ENCODE results near the gene CDAN1.

Gene CDAN1

DNA sequence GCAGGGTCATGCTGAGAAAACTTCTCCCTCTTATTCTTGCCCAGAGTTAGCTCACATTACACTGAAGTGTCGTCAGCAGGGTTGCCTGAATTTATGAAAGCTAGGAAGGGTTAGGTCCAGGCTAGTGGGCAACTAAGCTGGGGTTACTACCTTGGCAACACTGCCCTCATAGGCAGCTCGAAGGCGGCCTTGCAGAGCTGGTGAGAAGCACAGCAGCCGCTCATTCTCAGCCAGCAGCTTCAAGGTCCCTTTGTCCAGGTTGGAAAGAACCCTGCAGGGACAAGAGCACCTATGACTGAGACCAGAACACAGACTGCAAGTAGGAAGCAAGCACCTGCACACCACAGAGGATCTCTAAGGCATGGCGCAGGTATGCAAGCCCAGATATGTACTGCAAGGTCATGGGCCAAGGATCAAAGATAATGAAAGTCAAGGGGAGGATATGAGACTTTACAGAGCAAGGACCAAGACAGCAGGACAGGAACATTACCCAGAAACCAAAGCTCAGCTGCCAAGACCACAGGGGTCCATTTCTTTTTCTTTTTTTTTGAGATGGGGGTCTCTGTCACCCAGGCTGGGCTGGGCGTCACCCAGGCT lies 2.8 kb downstream of the CDAN1 start:
- no peak for DNase-seq

DNA sequence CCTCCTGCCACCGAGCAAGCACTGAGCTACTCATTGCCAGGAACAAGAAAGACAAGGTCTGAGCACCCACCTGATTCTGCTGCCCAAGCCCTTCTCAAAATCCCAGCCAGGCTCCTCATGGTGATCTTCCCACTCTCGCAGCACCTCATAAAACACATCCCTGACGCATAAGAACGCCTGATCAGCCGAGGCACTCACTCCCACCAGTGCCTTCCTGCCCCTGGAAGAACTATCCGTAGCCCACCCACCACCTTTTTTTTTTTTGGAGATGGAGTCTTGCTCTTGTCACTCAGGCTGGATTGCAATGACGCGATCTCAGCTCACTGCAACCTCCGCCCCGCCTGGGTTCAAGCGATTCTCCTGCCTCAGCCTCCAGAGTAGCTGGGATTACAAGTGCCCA lies 3.9 kb downstream of the CDAN1 start:
- no peak for DNase-seq

DNA sequence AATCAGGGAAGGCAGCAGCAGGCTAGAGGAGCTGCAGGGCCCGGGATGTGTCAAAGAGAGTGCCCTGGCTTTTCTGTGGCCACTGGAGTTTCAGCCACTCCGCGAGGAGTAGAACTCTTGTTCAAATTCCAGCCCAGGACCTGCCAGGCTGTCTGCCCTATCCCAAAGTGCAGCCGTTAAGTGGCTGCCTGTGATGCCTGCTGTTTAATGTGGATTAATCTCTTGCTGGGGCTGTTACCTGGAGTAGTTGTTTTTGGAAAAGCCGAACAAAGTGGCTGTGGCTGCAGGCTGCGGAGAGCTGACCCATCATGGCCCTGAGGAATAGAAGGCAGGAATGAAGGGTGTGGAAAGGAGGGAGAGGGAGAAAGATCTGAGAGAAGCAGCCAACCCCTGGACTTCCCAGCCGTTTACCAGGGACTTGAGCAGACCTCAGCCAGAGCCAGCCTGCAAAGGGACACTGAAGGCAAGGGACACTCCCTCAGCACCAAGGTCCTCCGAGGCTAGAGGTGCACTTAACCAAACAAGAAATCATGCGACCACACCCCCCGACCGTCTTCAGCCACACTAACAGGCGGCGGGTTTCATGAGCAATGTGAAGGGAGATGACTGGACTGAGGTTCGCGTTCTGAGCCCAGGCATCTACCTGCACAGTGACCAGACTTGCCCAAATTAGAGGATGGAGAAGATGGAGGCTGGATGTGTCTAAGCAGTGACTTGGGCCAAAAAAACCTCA lies 4.7 kb downstream of the CDAN1 start:
- DNase-seq = no peak

DNA sequence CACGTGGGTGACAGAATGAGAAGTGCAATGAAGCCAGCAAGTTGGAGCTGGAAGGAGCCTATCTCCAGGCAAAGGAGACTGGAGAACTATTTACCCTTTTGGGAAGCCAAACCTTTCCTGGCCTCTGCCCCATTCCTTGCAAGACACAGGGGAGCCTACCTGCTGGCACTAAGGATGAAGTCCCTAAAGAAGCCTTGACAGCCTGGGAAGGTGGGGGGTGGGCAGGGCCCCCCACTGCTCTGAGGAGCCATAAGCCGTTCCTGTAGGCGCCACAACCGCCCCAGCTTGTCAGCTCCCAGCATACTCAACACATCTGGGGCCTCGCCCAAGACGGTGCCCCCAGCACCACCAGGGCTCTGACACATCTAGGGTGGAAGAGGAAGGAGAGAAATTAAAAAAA lies 5.5 kb downstream of the CDAN1 start:
- DNase-seq = no peak

DNA sequence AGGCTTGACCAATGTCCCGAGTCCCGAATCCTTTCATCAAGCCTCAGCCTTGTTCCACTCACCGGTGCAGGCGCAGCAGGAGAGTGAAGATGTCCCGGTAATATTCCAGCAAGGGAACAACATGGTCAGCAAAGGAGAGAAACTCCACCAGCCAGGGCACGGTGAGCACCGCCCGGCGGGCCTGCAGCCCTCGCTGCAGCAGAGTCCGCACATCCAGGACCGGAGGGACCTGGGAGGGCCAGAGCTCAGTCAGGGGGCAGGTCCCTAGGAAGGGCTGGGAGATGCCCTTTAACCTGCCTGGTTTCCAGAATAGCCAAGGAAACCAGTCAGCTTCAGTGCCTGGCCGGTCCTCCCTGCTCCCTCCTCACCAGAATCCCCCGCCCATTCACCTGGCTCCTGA lies 6.4 kb downstream of the CDAN1 start:
- no peak for DNase-seq

DNA sequence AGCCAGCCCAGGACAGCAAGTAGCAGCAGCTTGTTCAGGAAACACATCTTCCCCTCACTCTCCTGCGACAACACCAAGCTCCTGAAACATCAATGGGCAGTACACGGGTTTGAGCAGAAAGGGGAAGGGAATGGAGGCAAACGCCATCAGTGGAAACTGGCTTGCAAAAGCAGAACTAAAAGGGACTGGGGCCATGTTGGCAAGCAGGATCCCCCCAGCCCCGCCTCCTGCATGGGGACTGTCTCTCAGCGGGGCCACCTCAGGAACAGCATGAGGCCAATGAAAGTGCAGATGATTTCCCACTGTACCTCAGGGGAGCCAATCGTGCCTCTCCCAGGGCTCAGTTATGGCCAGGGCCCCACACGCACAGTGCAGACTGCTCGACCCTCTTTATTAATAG lies 6.8 kb downstream of the CDAN1 start:
- no peak for DNase-seq

DNA sequence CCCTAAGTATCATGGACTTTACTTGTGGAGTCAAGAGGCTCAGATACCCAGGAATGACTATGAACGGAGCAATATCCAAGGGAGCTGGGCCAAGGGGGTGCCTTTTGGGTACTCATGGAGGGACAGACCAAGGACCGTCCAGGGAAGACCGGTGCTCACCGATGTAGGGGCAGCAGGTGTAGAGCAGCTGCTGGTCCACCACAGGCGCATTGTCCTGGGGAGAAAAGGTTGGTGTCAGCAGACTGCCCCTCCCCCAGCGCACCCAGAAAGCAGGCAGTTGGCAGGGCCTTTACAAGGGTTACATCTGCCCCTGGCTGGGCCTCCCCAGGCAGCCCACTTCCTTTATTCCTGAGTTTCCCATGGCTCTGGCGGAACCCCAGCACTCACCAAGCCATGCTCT lies 7.5 kb downstream of the CDAN1 start:
- no peak for DNase-seq

GRCh38 chr15:42728972-42729371 lies 8.0 kb downstream of the CDAN1 start:
- no peak for DNase-seq

DNA sequence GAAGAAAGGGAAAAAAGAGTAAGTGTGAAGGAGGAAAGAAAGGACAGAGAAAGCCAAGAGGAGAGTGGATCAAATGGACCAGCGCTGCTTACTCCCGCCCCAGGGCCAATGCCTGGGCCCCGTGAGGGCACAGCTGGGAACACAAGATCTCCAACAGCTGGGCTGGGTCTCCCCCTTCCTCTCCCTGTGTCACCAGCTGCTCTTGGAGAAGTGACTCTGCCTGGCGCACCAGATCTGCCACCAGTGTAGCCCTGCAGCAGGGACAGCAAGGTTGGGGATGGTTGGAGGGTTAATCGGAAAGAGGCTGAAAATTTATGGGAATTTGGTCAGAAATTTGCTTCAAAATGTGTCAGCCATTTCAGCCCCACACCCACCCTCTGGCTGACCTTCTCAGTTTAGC lies 8.4 kb downstream of the CDAN1 start:
- no peak for DNase-seq

- no peak for DNase-seq
Measured at GRCh38 chr15:42727750-42728381, 9.1 kb downstream of the CDAN1 start.

DNA sequence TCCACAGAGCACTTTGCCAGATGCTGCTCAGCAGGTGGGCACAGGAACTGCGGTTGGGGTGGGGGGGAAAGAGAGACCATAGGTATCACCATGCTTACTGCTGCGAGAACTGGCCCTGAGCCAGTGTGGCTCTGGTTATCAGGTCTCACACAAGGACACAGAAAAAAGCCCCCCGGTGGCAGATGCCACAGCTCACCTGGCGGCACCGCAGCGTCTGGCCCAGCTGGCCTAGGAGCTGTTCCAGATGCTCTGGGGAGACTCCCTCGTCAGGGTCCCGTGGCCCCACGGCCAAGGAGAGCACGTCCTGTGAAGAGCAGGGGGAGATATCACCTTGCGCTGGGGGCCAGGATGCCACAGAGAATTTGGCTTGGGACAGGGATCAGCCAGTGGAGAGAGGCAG lies 10.8 kb downstream of the CDAN1 start:
- no peak for DNase-seq

DNA sequence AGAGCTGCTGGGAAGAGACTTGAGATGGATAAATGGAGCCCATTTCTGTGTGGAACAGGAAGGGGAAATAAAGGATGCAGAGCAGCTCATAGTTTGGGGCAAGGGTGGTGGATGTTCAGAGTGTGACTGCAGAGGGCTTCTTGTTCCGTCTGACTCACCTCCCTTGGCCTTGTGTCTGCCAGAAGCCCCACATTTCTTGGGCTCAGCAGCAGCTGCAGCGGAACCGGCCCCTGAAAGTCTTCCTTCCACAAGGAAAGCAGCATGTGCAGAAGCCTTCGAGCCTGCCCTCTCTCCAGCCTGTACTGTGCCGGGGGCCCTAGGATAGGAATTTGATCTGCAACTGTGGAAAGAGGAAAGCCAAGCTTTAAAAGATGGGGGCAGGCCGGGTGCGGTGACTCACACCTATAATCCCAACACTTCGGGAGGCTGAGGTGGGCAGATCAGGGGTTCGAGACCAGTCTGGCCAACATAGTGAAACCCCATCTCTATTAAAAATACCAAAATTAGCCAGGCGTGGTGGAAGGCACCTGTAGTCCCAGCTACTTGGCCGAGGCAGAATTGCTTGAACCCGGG lies 11.5 kb downstream of the CDAN1 start:
- no peak for DNase-seq

DNA sequence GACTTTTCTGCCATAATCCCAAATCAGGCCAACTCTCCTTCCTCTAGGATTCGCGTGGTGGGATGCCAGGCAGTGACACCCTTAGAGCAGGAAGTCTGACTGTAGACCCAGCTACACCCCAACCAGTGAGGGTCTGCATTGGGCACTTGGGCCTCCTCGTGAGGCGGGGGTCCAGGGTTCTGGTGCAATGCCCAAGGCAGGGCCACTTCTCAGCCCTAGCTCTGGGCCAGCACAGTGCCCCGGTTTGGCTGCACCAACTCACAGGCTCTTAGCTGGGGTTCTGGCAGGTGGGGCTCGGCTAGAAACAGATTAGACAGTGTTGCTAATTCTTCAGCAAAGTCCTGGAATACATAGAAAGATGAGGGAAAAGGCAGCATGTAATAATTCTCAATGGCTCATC lies 12.7 kb downstream of the CDAN1 start:
- no peak for DNase-seq

DNA sequence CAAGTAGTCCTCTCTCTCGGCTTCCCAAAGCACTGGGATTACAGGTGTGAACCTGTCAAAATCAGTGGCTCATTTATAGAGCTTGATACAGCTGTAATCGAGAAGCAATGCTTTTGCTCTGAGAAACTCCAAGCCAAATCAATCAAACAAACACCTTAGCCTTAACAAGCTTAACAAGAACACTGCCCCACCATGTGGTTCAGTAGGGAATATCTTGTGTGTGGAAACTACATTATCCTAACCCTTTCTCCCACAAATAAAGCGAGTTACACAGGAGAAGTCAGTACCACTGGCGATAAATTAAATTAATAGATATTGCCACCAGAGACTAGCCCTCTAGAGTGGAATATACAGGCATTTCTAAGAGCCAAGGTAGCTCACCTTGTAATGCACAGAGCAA lies 13.9 kb downstream of the CDAN1 start:
- no peak for DNase-seq

GRCh38 chr15:42721916-42722315 lies 15.0 kb downstream of the CDAN1 start:
- no peak for DNase-seq

GRCh38 chr15:42721016-42721415 lies 15.9 kb downstream of the CDAN1 start:
- DNase-seq = no peak

DNA sequence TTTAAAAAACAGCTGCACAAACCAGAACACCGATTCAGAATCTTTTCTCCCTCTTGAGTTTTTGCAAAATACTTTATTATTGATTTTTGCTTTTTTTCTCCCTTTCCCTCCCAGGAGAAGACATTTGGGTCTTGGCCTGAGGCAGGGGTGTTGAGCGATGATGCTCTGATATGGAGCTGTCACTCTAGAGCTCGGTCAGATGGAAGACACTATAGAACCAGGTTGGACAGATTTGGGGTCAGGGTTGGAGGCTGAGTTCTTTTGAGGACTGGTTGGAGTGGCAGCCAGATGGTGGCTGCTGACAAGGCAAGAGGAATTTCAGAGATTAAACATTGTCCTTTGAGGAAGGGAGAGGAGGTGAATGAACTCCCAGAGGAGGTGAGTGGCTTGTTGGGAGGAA lies 16.9 kb downstream of the CDAN1 start:
- no peak for DNase-seq

GRCh38 chr15:42719043-42719442 lies 17.9 kb downstream of the CDAN1 start:
- DNase-seq = no peak

- DNase-seq = no peak
Measured at GRCh38 chr15:42716626-42717025, 20.3 kb downstream of the CDAN1 start.

DNA sequence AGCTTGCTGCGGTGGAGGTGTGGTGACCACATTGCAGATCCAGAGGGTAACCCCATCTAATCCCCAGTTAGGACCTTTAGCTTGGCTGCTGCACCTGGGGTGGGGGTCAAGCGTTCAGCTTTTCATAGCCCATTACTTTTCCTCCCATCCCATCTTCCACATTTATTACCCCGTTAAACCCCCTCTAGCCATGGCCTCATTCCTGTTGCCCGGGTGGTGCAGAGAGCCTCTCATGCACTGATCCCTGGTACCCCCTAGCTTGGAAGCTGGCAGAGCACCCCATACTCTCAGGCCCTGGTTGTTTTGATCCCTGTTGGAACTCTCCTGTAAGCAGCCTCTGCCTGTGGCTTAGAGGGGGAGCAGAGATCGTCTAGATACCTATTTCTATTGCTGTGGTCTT lies 20.8 kb downstream of the CDAN1 start:
- no peak for DNase-seq

DNA sequence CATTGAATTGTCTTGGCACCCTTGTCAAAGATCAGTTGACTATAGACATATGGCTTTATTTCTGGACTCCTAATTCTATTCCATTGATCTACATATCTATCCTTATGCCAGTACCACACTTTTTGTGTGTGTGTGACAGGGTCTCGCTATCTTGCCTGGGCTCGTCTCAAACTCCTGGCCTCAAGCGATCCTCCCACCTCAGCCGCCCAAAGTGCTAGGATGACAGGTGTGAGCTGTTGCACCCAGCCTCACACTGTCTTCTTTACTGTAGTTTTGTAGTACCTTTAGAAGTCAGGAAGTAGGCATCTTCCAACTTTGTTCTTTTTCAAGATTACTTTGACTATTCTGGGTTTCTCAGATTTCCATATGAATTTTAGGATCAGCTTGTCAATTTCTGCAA lies 24.3 kb downstream of the CDAN1 start:
- no peak for DNase-seq

DNA sequence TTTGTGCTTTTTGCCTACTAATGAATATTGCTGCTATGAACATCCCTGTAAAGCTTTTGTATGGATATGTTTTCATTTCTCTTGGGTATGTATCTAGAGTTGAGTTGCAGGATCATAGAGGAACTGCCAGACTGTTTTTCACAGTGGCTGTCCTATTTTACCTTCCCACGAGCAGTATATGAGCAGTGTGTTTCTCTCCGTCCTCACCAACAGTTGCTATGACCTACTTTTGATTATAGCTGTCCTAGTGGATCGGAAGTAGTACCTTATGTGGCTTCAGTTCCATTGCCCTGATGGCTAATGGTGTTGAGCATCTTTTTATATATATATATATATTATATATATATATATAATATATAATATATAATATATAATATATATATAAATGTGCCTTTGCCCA lies 25.2 kb downstream of the CDAN1 start:
- DNase-seq = no peak

GRCh38 chr15:42710662-42711061 lies 26.3 kb downstream of the CDAN1 start:
- DNase-seq = no peak

DNA sequence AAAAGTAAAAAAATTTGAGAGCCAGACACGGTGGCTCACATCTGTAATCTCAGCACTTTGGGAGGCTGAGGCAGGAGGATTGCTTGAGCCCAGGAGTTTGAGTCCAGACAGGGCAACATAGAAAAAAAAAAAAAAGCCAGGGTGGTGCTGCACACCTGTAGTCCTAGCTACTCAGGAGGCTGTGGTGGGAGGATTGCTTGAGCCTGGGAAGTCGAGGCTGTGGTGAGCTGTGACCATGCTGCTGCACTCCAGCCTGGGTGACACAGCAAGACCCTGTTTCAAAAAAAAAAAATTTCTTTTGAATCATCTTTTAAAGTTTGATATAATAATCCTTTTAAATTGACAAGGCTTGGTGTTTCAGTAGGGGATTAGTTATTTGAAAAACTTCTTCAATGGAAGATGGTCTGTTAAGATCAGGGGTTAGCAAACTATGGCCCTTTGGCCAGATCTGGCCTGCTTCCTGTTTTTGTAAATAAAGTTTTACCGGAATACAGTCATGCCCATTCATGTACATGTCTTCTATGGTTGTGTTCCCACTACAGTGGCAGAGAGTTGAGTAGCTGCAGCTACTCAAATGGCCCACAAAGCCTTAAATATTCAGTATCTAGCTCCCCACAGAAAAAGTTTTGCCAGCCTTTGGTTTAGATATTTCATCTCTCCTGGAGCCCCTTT lies 28.9 kb downstream of the CDAN1 start:
- no peak for DNase-seq

Measured in NCI-H446 treated with DMSO at 0.1 percent for 48 hours (cell line).